Measurements from ENCODE around the gene ABHD4.
"Not testable (repeated sequence)": the region's sequence is repeated elsewhere in the genome, so short reads cannot be mapped to it uniquely, and the experiment has no call there.

ABHD4 gene

GRCh38 chr14:22561661-22562579 is 36.2 kb upstream of the ABHD4 start:
- DNase-seq: peak; percentile 68

- no peak for DNase-seq
Observed at GRCh38 chr14:22563987-22564386, 34.1 kb upstream of the ABHD4 start.

GRCh38 chr14:22564463-22564862 is 33.6 kb upstream of the ABHD4 start:
- no peak for DNase-seq

GRCh38 chr14:22565391-22565945 is 32.6 kb upstream of the ABHD4 start:
- DNase-seq: no peak

- not testable (repeated sequence) for DNase-seq
Observed at GRCh38 chr14:22566266-22566665, 31.8 kb upstream of the ABHD4 start.

- DNase-seq: no peak
Observed at GRCh38 chr14:22566845-22567244, 31.3 kb upstream of the ABHD4 start.

- no peak for DNase-seq
Observed at GRCh38 chr14:22567437-22567836, 30.7 kb upstream of the ABHD4 start.

- no peak for DNase-seq
Observed at GRCh38 chr14:22569106-22569736, 28.9 kb upstream of the ABHD4 start.

GRCh38 chr14:22569737-22570131 is 28.4 kb upstream of the ABHD4 start:
- DNase-seq: no peak

GRCh38 chr14:22570132-22570949 is 27.8 kb upstream of the ABHD4 start:
- DNase-seq: peak; percentile 72

GRCh38 chr14:22572562-22573058 is 25.5 kb upstream of the ABHD4 start:
- DNase-seq: no peak

GRCh38 chr14:22573804-22574203 is 24.3 kb upstream of the ABHD4 start:
- DNase-seq: no peak

GRCh38 chr14:22577334-22577908 is 20.7 kb upstream of the ABHD4 start:
- DNase-seq: no peak

- DNase-seq: no peak
Observed at GRCh38 chr14:22579236-22579635, 18.9 kb upstream of the ABHD4 start.

GRCh38 chr14:22579881-22580280 is 18.2 kb upstream of the ABHD4 start:
- no peak for DNase-seq

GRCh38 chr14:22580625-22581024 is 17.5 kb upstream of the ABHD4 start:
- DNase-seq: no peak

- no peak for DNase-seq
Observed at GRCh38 chr14:22583994-22584393, 14.1 kb upstream of the ABHD4 start.

GRCh38 chr14:22587247-22587646 is 10.9 kb upstream of the ABHD4 start:
- no peak for DNase-seq

- DNase-seq: not testable (repeated sequence)
Observed at GRCh38 chr14:22587677-22588422, 10.2 kb upstream of the ABHD4 start.

- no peak for DNase-seq
Observed at GRCh38 chr14:22588526-22589095, 9.5 kb upstream of the ABHD4 start.

- DNase-seq: peak; percentile 100
Observed at GRCh38 chr14:22589096-22589839, 8.8 kb upstream of the ABHD4 start, which contains the start of gene DAD1. TSS of gene DAD1 (minus strand) at chr14:22589224. CDS start at chr14:22589157, 67 bp downstream.
